Stimulated activated CD4-positive, alpha-beta T cell treated with anti-CD3 and anti-CD28 coated beads, Interleukin-1b, Interleukin-23, amount 100 ng/mL, for 48 hours (primary cell): ENCODE data around the gene IMPG1.

Source experiments
- DNase-seq: peaks from one replicate; pipeline ENCODE4 v3.0.0-alpha.2; 2020

IMPG1 gene

GRCh38 chr6:75884822-75885221, 187.6 kb downstream of the IMPG1 start:
- no peak for DNase-seq

GRCh38 chr6:75882734-75883133, 189.7 kb downstream of the IMPG1 start:
- no peak for DNase-seq

- DNase-seq = no peak
Observed at GRCh38 chr6:75880305-75880704, 192.2 kb downstream of the IMPG1 start.

GRCh38 chr6:75876152-75876551, 196.3 kb downstream of the IMPG1 start:
- DNase-seq = no peak

- DNase-seq = no peak
Observed at GRCh38 chr6:75874224-75874623, 198.2 kb downstream of the IMPG1 start.
